T-helper 9 cell (primary cell): Measurements from ENCODE around the gene TMEM87A.

Experiments
- DNase-seq: peaks from one replicate; pipeline ENCODE4 v3.0.0-alpha.2; 2020

TMEM87A gene

DNA sequence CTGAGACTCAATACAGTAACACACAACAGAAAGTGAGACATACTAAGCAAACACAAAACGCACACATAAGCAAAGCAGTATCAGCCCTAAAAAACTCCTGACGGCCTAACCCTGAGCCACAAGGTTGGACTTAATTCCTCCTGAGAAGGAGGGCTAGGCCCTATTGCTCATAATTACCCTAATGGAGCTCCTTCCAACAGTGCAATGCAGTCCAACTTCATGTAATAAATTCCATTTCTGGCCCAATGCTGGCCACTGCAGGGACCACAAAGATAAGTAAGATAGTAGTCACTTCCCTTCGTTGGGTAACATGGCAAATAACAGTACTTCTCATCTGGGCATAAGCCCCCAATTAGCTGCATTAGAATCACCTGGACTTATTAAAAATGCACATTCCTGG lies 69.3 kb downstream of the TMEM87A start:
- no peak for DNase-seq

DNA sequence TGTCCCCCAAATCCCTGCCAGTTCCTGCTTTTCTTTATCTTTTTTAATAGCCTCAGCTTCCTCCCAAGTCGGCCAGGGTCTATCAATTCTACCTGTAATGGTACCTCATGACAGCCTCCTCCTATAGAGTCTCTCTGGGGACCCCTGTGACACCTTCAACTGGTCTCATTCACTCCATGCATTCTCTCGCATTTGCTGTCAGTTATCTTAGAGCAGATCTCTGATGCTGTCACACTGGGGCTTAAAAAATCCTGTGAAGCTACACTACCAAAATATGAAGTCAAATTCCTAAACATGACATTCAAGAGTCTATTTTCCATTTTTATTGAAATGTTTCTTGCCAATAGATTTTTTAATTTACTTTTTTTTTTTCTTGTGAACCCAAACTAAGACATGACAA lies 70.6 kb downstream of the TMEM87A start:
- DNase-seq: no peak

DNA sequence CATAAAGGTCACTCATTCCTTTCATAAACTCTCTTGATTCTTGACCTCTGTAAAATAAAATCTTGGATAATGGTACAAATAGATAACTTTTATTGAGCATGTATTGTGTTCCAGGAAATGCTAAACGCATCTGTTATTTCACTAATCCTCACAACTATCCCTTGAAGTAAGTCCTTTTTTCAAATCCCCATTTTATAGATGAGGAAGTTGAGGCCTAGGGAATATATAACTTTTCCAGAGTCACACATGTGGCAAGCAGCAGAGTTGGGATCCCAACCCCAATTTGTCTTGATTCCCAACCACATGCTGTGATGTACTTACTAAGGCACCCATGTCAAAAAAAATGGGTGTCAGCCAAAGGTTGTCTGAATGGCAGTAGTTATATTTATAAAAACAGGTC lies 71.4 kb downstream of the TMEM87A start:
- no peak for DNase-seq

DNA sequence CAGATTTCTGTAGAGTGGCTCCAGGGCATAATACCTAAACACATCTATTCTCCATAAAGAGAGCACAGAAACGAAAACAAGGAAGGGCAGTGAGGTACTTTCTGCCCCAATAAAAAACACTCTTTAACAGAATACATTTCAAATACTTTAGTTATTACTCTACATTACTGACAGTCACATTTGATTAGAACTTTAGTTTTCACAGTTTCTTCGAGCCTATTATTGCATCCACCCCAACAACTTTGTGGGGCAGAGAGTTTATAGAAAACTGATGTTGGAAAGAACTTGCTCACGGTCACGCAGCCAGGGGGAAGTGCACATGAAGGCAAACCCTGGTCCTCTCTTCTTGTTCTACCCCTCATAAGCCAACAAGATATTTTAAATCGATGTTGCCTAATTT lies 74.1 kb downstream of the TMEM87A start:
- no peak for DNase-seq

DNA sequence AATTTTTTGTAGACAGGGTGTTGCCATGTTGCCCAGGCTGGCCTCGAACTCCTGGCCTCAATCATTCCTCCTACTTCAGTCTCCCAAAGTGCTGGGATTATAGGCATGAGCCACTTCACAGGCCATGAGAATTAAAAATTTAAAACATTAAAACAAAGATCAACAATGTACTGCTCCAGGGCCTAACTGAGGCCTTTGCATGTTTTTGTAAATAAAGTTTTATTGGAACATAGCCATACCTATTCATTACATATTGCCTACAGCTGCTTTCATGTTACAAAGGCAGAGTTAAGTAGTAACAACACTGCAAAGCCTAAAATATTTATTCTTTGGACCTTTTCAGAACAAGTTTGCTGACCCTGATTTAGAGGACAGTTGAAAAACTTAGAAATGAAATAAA lies 74.7 kb downstream of the TMEM87A start:
- no peak for DNase-seq

DNA sequence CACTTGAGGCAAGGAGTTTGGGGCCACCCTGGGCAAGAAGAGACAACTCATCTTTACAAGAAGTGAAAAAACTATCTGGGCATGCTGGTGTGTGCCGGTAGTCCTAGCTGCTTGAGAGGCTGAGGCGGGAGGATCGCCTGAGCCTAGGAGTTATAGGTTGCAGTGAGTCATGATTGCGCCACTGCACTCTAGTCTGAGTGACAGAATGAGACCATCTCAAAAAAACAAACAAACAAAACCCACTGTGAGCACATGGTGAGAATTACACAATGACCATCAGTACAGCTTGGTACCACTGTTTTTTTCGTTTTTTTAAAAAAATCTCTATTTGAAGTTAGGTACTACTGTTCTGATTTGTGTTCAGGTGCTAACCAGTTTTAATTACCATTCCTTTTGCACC lies 78.7 kb downstream of the TMEM87A start:
- DNase-seq: no peak

DNA sequence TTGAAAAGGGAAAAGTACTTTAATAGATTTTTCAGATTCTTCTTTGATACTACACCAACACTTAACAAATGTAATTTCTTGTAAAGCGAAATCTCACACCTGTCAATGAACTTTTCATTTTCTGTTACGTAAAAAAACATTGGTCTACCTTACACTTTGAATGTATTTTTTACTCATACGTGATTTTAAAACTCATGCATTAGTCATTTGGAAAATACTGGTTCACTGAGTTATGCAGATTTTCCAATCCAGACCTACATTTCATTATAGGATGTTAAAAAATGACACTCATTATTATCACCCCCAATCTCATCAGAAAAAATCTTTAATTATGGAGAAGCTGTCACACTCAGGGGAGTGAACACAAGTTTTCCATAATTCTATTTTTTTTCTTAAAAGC lies 79.8 kb downstream of the TMEM87A start:
- no peak for DNase-seq

DNA sequence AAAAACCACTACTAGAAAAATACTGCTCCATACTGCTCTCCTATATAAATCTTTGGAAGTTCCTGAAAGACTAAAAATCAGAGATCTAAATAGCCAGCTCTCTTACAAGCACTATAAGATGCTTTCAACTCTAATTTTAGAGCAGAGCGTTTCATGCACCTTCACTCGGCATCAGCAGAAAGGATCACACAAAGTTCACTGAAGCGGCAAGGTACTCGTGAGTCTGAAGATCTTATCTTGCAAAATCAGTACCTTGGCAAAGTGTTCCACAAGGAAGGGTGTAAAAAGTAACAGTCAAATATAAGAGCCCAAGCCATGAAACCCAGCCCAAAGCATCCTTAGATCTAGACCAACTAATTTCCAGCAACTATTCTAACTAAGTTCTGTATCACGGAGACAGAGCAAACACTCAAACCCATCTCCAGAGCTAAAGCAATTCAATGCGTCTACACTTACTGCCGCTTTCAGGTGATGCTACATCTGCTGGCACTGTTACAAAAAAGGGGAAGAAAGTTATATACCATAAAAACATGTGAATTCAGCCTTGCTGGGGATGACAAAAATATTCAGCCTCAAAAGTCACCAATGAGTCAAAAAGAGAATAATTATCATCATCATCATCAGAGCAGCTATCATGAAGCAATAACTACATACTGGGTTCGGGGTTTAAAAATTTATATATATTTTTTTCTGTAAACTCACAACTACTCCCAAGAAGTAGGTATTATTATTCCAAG lies 81.5 kb downstream of the TMEM87A start:
- no peak for DNase-seq

DNA sequence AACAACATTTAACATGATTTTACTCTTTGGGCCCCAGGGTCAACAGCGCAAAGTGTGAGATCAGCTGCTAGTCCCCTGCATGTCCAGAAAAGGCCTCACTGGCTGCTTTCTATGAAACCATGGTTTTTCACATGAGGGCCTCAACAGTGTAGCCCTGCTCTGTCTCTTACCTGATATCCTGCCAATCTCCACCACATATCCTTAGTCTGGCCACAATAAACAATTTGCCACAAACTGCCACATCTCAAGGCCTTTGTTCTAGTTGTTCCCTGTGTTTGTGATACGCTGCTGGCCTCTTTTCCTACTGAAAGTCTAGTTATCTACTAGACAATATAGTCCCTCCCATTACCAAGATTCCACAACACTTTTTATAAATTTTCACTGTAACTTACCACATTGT lies 82.9 kb downstream of the TMEM87A start:
- no peak for DNase-seq

DNA sequence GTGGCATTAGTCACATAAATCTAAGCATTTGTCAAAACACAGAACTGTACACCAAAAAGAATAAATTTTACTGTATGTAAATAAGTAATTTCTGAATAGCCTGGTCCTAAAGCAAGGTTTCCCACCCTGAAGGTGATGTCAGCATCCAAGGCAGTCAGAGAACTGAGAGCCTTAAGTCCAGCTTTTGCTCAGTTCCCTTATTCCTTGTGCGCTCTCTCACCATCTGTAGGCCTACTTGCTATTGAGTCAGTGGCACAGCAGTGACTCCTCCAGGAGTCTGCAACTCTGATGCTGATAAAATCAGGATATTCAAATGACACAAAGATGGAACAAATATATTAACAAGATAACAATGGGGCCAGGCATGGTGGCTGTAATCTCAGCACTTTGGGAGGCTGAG lies 87.4 kb downstream of the TMEM87A start:
- DNase-seq: no peak

DNA sequence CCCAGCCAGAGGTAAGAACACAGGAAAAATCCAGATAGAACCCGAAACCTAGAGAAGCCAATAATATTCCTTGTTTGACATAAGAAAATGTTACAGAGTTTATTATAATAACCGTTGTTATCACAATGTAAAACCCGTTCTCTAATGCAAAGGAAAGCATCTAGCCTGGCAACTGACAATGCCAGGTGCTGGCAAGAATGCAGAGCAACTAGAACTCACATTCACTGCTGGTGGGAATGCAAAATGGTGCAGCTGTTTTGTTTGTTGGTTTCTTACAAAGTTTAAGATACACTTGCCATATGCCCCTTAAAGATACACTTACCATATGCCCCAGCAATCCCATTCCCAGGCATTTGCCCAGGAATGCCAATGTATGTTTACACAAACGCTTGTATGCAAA lies 88.5 kb downstream of the TMEM87A start:
- DNase-seq: no peak

DNA sequence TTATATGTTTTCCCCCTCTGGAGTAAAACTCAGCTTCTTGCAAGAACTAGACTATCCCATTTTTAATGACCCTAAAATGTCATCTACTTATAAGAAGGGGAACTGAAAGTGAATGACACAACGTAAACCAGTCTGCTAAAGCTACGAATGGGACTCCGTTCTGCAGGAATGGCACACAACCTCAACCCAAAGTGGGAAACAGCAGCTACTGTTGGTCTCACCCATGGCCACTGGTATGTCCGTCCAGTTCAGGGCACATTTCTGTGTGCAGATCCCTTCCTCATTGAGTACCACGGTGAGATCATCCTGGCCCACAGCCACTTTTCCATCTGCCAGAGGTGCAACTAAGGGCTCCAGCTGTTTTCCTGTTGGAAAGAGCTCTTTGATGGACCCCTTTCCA lies 88.9 kb downstream of the TMEM87A start:
- no peak for DNase-seq

DNA sequence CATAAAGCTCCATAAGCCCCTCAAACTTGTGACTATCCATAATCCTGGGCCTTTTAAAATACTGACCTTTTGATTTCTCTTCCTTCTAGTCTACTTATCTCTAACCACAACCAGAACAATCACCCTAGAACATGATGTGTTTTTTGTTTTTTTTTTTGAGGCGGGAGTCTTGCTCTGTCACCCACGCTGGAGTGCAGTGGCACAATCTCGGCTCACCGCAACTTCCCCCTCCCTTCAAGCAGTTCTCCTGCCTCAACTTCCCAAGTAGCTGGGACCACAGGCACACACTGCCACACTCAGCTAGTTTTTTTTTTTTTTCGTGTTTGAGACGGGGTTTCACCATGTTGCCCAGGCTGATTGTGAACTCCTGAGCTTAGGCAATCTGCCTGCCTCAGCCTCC lies 90.3 kb downstream of the TMEM87A start:
- DNase-seq: no peak

DNA sequence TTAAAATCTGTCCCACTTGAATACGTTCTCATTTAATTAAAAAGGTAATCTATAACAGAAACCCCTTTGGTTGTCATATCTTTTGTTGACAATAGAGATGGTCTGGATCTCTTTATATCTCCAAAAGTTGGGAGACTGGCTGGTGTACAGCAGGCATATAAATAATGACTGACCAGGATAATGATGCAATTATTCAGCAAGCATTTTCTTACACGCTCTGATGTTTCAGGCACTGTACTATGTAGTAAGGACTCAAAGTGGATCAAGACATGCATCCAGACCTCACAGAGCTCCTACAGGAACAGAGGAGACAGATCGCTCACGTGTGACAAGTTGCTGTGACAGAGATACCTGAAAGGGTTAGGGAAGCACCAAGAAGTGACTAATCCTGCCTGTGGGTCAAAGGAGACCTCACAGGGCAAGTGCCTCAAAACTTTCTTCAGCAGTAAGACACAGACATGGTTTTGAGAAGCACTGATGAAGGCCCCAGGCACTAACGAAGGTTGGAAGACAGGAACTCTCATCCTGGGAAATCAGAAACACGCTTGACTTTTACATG lies 90.8 kb downstream of the TMEM87A start:
- no peak for DNase-seq

DNA sequence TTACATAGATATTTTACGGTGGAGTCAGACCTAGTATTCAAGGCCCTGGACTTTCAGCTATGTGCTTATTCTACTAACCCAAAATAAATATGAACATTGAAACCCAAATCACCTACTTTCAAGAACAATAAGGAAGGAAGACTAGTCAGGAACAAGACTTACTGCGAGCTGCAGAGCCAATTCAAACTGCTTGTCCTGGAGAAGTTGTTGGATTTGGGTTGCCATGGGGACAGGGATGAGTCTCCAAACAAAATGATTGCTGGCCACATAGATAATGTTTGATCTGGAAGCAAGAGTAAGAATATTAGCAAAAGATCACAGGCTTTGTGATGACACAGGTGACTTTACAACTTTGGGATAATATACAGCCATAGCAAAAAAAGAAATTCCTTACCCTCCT lies 95.2 kb downstream of the TMEM87A start:
- DNase-seq: no peak

DNA sequence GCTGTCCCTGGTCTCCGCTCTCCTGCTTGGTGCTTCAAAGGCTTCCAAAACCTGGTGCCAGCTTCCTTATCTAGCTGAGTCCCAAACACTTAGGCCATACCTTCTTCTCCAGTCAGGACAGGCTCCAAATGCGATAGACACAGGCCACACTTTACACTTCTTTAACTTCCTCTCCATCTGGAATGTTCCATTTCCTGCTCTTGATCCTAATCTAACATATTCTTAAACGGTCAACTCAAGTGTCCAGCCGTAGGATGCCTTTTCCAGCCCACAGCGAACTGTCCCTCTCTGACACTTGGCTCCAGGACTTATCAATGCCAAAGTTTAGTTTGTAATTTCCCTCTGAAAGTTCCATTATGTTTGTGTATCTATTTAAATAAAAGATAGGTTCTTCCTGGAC lies 97.6 kb downstream of the TMEM87A start:
- no peak for DNase-seq

DNA sequence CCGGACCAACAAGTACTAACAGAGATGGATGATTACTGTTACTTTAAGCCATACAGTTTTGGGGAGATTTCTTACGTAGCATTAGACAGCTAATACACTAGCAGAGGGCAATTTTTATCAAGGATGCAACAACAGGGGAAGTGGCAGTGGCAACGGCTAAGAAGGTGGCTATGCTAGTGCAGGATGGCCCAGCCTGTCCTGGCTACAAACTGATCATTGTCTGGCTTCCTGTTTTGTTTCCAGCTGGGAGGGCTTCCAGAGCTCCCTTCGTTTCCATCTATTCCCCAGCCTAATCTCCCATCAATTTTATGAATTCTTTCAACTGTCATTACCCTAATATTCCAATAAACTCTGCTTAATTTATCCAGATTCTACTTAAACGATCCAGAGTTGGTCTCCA lies 100.8 kb downstream of the TMEM87A start:
- DNase-seq: no peak

DNA sequence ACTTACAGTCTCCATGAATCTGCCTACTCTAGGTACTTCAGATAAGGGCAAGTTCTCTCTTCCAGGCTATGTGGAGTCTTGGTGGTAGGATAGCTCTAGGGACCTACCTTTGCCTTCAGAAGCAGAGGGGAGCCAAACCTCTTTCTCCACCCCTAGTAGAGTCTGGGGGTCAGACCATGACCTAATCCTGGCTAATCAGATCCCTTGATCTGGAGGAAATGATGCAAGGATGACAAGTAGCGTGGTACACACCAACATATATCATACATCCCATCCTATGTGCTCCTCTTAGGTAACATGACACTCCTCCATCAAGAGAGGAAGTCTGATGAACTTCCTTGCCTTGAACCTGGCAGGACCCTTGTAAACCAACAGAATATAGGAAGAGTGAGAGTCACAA lies 101.4 kb downstream of the TMEM87A start:
- DNase-seq: no peak

DNA sequence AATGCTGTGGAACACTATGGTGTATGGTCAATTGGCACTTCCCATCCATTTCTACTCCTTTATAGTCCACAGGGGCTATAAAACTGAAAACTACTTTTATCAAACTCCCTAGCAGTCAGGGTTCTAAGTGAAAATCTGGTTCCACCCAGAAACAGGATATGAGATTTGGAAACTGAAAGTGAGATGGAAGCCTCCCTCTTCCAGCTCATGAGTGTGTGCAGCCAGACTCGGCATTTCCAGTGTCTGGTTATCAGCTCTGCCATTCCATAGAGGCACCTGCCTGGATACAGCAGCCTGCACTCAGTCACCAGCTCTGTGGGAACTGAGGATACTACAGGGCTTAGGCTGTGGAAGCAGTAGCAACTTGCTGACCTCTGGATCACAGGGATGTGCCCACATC lies 102.1 kb downstream of the TMEM87A start:
- DNase-seq: no peak

DNA sequence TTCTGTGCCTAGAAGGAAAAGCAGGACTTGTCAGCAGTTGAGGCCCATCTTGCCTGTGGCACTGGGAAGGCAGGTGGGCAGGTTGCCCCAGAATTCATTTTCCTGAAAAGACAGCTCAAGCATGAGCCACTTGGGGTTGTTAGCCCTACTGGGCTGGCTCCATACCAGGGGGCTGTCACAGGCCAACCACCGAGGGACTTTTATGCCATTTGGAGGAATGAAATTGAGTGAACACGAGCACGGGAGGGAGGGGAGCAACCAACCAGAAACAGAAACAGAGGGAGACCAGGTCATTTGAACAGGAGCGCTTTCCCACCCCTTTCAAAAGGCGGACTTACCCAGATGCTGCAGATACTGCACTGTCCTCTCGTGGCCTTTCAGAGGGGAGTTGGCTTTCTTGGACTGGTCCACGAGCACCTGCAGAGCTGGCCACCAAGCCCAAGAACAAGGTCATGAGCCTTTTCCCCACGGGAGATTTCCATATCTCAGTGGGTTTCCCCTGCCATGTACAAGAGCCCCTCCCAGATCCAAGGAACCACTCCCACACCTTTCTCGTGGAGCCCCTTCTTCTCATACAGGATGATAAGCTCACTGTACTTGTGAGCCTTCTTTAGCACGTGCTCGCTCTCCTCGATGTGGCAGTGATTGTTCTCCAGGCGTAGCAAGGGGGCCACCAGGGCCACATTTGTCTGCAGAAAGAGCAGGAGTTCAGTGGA lies 106.8 kb downstream of the TMEM87A start:
- no peak for DNase-seq

DNA sequence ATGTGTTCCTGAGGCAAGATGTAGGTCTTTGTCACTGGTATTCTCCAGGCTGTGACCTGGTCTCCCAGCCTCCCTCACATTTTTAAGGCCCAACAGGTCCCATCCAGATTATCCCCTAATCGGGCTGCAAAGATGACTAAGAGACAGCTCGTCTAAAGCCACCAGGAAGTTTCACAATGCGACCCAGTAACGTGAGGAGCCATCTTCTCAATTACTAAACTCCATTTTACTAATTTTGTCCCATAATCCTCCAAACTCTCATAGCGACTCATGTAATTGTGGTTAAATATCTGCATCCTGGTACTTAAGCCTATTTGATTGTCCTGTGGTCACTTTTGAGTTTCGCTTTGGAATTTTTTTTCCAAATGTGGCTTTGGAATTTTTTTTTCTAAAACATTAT lies 108.1 kb downstream of the TMEM87A start:
- DNase-seq: no peak

DNA sequence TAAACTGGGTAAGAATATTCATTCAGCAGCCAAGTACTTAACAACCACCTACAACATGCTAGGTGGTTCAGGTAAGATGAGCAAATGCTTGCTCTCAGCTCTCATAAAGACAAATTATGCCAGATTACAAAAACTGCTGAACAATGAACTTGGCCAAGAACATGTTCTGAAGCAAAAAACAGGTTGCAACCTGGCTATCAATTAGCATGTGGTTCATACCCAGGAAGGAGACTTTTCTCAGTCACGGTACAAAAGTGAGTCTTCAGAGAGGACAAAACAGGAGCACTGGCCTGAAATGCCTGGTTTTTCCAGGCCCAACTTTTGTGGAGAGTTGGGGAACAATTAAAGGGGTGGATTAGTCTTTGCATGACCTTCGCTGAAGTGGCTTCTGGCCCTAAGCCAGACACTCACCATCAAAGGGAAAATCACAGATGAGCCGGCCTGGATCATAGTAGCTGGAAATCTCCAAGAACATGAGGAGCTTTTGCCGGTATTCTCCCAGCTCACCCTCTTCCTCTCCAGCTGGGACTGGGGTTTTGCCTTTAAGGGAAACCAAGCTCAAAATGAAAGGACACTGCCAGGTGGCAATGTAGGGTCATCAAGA lies 109.2 kb downstream of the TMEM87A start:
- DNase-seq: no peak

DNA sequence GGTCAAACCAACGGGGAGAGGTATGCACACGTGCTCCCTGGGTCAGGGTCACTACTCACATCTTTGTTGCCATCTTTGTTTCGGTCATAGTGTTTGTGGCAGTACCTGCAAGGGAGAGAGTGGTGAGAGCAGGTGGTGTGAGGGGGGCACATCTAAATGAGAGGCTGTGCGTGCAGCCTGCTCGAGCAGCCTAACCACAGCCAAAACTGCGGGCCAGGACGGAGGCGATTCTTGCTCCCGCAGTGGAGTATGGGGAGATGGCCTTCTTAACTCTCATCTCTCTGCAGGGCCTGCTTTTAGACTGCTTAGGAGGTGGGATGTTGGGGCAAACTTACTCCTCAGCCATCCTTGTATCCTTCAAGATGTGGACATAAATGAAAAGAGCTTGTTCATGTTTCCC lies 109.9 kb downstream of the TMEM87A start:
- no peak for DNase-seq
